ENCODE results near the gene KRTAP29-1.

The KRTAP29-1 gene

DNA sequence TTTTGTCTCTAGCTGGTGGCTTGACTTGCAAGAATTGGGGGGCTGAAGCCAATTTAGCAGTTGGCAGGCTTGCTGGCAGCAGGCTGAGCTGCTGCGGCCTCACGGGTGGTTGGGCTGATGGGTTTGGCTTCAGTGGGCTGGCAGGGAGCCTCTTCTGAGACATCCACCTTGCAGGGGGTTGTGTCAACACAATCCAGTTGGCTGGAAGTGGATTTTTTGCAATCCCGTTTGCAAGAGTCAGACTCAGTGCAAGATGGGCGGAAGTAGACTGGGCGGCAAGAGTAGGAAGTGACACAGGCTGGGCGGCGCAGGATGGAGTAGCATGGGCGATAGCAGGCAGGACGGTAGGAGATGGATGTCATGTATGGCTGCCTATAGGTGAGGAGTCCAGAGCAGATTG is 5.0 kb upstream of the KRTAP29-1 start:
- TF ChIP-seq MAX (IDR thresholded peaks at IDR 0.05) = no peak
- TF ChIP-seq, protein P1, sequence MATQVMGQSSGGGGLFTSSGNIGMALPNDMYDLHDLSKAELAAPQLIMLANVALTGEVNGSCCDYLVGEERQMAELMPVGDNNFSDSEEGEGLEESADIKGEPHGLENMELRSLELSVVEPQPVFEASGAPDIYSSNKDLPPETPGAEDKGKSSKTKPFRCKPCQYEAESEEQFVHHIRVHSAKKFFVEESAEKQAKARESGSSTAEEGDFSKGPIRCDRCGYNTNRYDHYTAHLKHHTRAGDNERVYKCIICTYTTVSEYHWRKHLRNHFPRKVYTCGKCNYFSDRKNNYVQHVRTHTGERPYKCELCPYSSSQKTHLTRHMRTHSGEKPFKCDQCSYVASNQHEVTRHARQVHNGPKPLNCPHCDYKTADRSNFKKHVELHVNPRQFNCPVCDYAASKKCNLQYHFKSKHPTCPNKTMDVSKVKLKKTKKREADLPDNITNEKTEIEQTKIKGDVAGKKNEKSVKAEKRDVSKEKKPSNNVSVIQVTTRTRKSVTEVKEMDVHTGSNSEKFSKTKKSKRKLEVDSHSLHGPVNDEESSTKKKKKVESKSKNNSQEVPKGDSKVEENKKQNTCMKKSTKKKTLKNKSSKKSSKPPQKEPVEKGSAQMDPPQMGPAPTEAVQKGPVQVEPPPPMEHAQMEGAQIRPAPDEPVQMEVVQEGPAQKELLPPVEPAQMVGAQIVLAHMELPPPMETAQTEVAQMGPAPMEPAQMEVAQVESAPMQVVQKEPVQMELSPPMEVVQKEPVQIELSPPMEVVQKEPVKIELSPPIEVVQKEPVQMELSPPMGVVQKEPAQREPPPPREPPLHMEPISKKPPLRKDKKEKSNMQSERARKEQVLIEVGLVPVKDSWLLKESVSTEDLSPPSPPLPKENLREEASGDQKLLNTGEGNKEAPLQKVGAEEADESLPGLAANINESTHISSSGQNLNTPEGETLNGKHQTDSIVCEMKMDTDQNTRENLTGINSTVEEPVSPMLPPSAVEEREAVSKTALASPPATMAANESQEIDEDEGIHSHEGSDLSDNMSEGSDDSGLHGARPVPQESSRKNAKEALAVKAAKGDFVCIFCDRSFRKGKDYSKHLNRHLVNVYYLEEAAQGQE (IDR thresholded peaks at IDR 0.05; ENCODE audit: low read depth) = no peak
- no peak for TF ChIP-seq EGR1 (IDR thresholded peaks at IDR 0.05)
- no peak for TF ChIP-seq USF1 (IDR thresholded peaks at IDR 0.05)
- no peak for TF ChIP-seq CREB1 (IDR thresholded peaks at IDR 0.05; ENCODE audit: low read depth)
- TF ChIP-seq FOXM1 (IDR thresholded peaks at IDR 0.05; ENCODE audit: borderline replicate concordance, low read depth) = no peak
- TF ChIP-seq CEBPB (IDR thresholded peaks at IDR 0.05) = no peak
- TF ChIP-seq TAF1 (IDR thresholded peaks at IDR 0.05; ENCODE audit: low read depth) = no peak
- TF ChIP-seq YY1 (IDR thresholded peaks at IDR 0.05; ENCODE audit: low read depth) = no peak
- no peak for TF ChIP-seq EP300 (IDR thresholded peaks at IDR 0.05; ENCODE audit: borderline replicate concordance)
- no peak for TF ChIP-seq TEAD4 (IDR thresholded peaks at IDR 0.05)
- TF ChIP-seq TCF12 (IDR thresholded peaks at IDR 0.05; ENCODE audit: low read depth) = no peak
- no peak for TF ChIP-seq RAD21 (IDR thresholded peaks at IDR 0.05; ENCODE audit: low read depth)
- no peak for TF ChIP-seq ZBTB7A (IDR thresholded peaks at IDR 0.05; ENCODE audit: low read depth)
- TF ChIP-seq NFIC (IDR thresholded peaks at IDR 0.05) = no peak

DNA sequence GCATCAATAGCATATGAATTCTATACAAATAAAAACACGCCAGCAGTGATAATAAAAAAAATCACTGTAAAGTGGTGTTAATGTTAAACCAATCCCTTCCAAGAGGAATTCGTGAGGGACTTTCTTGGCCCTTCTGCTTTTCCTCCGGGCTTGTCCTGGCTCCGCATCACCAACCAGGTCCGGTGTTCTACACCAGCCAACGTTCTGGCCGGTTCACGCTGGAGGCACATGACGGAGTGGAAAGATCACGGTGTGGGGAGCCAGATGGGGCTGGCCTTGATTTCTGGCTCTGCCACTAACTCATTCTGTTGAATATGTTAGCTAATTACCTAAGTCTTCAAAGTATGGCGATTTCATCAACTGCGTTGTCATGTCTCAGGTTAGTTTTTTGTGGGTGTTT is 1.4 kb upstream of the KRTAP29-1 start:
- TF ChIP-seq CREB1 (IDR thresholded peaks at IDR 0.05; ENCODE audit: low read depth) = no peak
- no peak for TF ChIP-seq ZBTB7A (IDR thresholded peaks at IDR 0.05; ENCODE audit: low read depth)
- no peak for TF ChIP-seq EP300 (IDR thresholded peaks at IDR 0.05; ENCODE audit: borderline replicate concordance)
- no peak for TF ChIP-seq TAF1 (IDR thresholded peaks at IDR 0.05; ENCODE audit: low read depth)
- no peak for TF ChIP-seq EGR1 (IDR thresholded peaks at IDR 0.05)
- TF ChIP-seq, protein P1 (IDR thresholded peaks at IDR 0.05; ENCODE audit: low read depth) = no peak
- no peak for TF ChIP-seq NFIC (IDR thresholded peaks at IDR 0.05)
- no peak for TF ChIP-seq MAX (IDR thresholded peaks at IDR 0.05)
- TF ChIP-seq RAD21 (IDR thresholded peaks at IDR 0.05; ENCODE audit: low read depth) = no peak
- no peak for TF ChIP-seq YY1 (IDR thresholded peaks at IDR 0.05; ENCODE audit: low read depth)
- TF ChIP-seq FOXM1 (IDR thresholded peaks at IDR 0.05; ENCODE audit: borderline replicate concordance, low read depth) = no peak
- TF ChIP-seq USF1 (IDR thresholded peaks at IDR 0.05) = no peak

DNA sequence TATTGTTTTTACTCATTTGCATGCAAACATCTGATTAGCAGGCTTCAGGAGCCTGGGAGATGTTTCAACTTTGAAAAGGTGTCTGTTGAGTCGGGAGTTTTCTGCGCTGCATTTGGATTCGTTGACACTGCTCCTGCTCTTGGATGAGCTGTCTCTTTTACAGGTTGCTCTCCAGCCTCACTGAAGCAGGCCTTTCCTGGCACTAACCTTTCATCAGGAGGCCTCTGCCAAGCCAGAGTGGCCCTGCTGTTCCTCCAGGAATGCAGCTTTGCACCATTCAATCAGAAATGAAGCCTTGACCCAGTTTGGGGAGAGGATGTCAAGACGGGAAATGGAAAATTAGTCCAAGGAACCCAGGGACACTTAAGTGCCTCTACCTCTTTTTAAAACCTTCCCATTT is 330 bp upstream of the KRTAP29-1 start:
- no peak for TF ChIP-seq MAX (IDR thresholded peaks at IDR 0.05)
- TF ChIP-seq USF1 (IDR thresholded peaks at IDR 0.05) = no peak
- TF ChIP-seq TAF1 (IDR thresholded peaks at IDR 0.05; ENCODE audit: low read depth) = no peak
- no peak for TF ChIP-seq YY1 (IDR thresholded peaks at IDR 0.05; ENCODE audit: low read depth)
- TF ChIP-seq CREB1 (IDR thresholded peaks at IDR 0.05; ENCODE audit: low read depth) = no peak
- TF ChIP-seq, protein P1 (IDR thresholded peaks at IDR 0.05; ENCODE audit: low read depth) = no peak
- TF ChIP-seq EGR1 (IDR thresholded peaks at IDR 0.05) = no peak
- TF ChIP-seq TEAD4 (IDR thresholded peaks at IDR 0.05) = no peak
- no peak for TF ChIP-seq FOXM1 (IDR thresholded peaks at IDR 0.05; ENCODE audit: borderline replicate concordance, low read depth)

- TF ChIP-seq EGR1 (IDR thresholded peaks at IDR 0.05) (no peak), CREB1 (IDR thresholded peaks at IDR 0.05; ENCODE audit: low read depth) (no peak), NFIC (IDR thresholded peaks at IDR 0.05) (no peak)
These were observed 1.4 kb downstream of the KRTAP29-1 start for GRCh38 chr17:41301204-41301790.
